ENCODE measurements around the gene LRPAP1. TPM values are rescaled to one million over a fixed set of nuclear protein-coding genes. Genes with fewer than 3 reads are reported as not detected.
"Not testable (repeated sequence)": the region's sequence is repeated elsewhere in the genome, so short reads cannot be mapped to it uniquely, and the experiment has no call there.

Gene LRPAP1
- total RNA-seq, 1 donor from 2014 or later: 68.5 TPM

GRCh38 chr4:3574346-3574745 is 42.1 kb upstream of the LRPAP1 start:
- H3K9me3 Mint-ChIP-seq (ENCODE audit: unreplicated experiment); H3K4me3 Mint-ChIP-seq (ENCODE audit: unreplicated experiment); H3K4me1 Mint-ChIP-seq (ENCODE audit: low read depth, unreplicated experiment); H3K27me3 Mint-ChIP-seq (ENCODE audit: unreplicated experiment); DNase-seq; H3K36me3 Mint-ChIP-seq (ENCODE audit: unreplicated experiment): not testable (repeated sequence)
- peak overlapping the region; percentile 33 for H3K27ac Mint-ChIP-seq (ENCODE audit: unreplicated experiment)

GRCh38 chr4:3573131-3573530 is 40.9 kb upstream of the LRPAP1 start:
- no peaks in the 10 kb centered on the region for H3K36me3 Mint-ChIP-seq (ENCODE audit: unreplicated experiment)
- TF ChIP-seq CTCF (IDR thresholded peaks at IDR 0.05; ENCODE audit: partially characterized antibody, unreplicated experiment): no peak
- DNase-seq: no peak

GRCh38 chr4:3572363-3572762 is 40.1 kb upstream of the LRPAP1 start:
- Mint-ChIP-seq H3K4me1 (ENCODE audit: low read depth, unreplicated experiment) (peaks cover 5% of the 10 kb centered on the region), H3K27me3 (ENCODE audit: unreplicated experiment) (peaks cover 4% of the 10 kb centered on the region), H3K27ac (ENCODE audit: unreplicated experiment) (no peak overlapping the region), H3K9me3 (ENCODE audit: unreplicated experiment) (peaks cover 3% of the 10 kb centered on the region), H3K36me3 (ENCODE audit: unreplicated experiment) (no peaks in the 10 kb centered on the region), H3K4me3 (ENCODE audit: unreplicated experiment) (no peak overlapping the region)
- DNase-seq: no peak
- TF ChIP-seq CTCF (IDR thresholded peaks at IDR 0.05; ENCODE audit: partially characterized antibody, unreplicated experiment): no peak

More at GRCh38 chr4:3573131-3573530, 40.9 kb upstream of the LRPAP1 start:
- Mint-ChIP-seq H3K4me3 (ENCODE audit: unreplicated experiment) (no peak overlapping the region), H3K4me1 (ENCODE audit: low read depth, unreplicated experiment) (peaks cover 5% of the 10 kb centered on the region), H3K27ac (ENCODE audit: unreplicated experiment) (no peak overlapping the region), H3K27me3 (ENCODE audit: unreplicated experiment) (peaks cover 4% of the 10 kb centered on the region), H3K9me3 (ENCODE audit: unreplicated experiment) (peaks cover 3% of the 10 kb centered on the region)

- Mint-ChIP-seq H3K4me1 (ENCODE audit: low read depth, unreplicated experiment) (peaks cover 4% of the 10 kb centered on the region), H3K27ac (ENCODE audit: unreplicated experiment) (no peak overlapping the region), H3K9me3 (ENCODE audit: unreplicated experiment) (peaks cover 3% of the 10 kb centered on the region), H3K27me3 (ENCODE audit: unreplicated experiment) (peaks cover 4% of the 10 kb centered on the region), H3K36me3 (ENCODE audit: unreplicated experiment) (no peaks in the 10 kb centered on the region), H3K4me3 (ENCODE audit: unreplicated experiment) (no peak overlapping the region)
- no peak for DNase-seq
- TF ChIP-seq CTCF (IDR thresholded peaks at IDR 0.05; ENCODE audit: partially characterized antibody, unreplicated experiment): no peak
Measured at GRCh38 chr4:3571921-3572320, 39.7 kb upstream of the LRPAP1 start.

- not testable (repeated sequence) for H3K9me3 Mint-ChIP-seq (ENCODE audit: unreplicated experiment); H3K27ac Mint-ChIP-seq (ENCODE audit: unreplicated experiment); DNase-seq; H3K36me3 Mint-ChIP-seq (ENCODE audit: unreplicated experiment); H3K27me3 Mint-ChIP-seq (ENCODE audit: unreplicated experiment); H3K4me1 Mint-ChIP-seq (ENCODE audit: low read depth, unreplicated experiment); H3K4me3 Mint-ChIP-seq (ENCODE audit: unreplicated experiment)
Measured at GRCh38 chr4:3570923-3571322, 38.7 kb upstream of the LRPAP1 start.

GRCh38 chr4:3569611-3570010 is 37.4 kb upstream of the LRPAP1 start:
- H3K27ac Mint-ChIP-seq (ENCODE audit: unreplicated experiment); H3K4me3 Mint-ChIP-seq (ENCODE audit: unreplicated experiment); H3K4me1 Mint-ChIP-seq (ENCODE audit: low read depth, unreplicated experiment); H3K27me3 Mint-ChIP-seq (ENCODE audit: unreplicated experiment); DNase-seq; H3K9me3 Mint-ChIP-seq (ENCODE audit: unreplicated experiment); H3K36me3 Mint-ChIP-seq (ENCODE audit: unreplicated experiment): not testable (repeated sequence)

GRCh38 chr4:3566701-3567100 is 34.5 kb upstream of the LRPAP1 start:
- not testable (repeated sequence) for H3K4me3 Mint-ChIP-seq (ENCODE audit: unreplicated experiment); H3K9me3 Mint-ChIP-seq (ENCODE audit: unreplicated experiment); H3K27ac Mint-ChIP-seq (ENCODE audit: unreplicated experiment); H3K27me3 Mint-ChIP-seq (ENCODE audit: unreplicated experiment); DNase-seq; H3K36me3 Mint-ChIP-seq (ENCODE audit: unreplicated experiment); H3K4me1 Mint-ChIP-seq (ENCODE audit: low read depth, unreplicated experiment)

- not testable (repeated sequence) for H3K4me1 Mint-ChIP-seq (ENCODE audit: low read depth, unreplicated experiment); H3K27me3 Mint-ChIP-seq (ENCODE audit: unreplicated experiment); H3K27ac Mint-ChIP-seq (ENCODE audit: unreplicated experiment); DNase-seq; H3K4me3 Mint-ChIP-seq (ENCODE audit: unreplicated experiment); H3K9me3 Mint-ChIP-seq (ENCODE audit: unreplicated experiment); H3K36me3 Mint-ChIP-seq (ENCODE audit: unreplicated experiment)
Measured at GRCh38 chr4:3566301-3566700, 34.1 kb upstream of the LRPAP1 start.

- not testable (repeated sequence) for H3K9me3 Mint-ChIP-seq (ENCODE audit: unreplicated experiment); H3K27me3 Mint-ChIP-seq (ENCODE audit: unreplicated experiment); H3K4me3 Mint-ChIP-seq (ENCODE audit: unreplicated experiment); DNase-seq; H3K27ac Mint-ChIP-seq (ENCODE audit: unreplicated experiment); H3K4me1 Mint-ChIP-seq (ENCODE audit: low read depth, unreplicated experiment); H3K36me3 Mint-ChIP-seq (ENCODE audit: unreplicated experiment)
Measured at GRCh38 chr4:3564948-3565347, 32.7 kb upstream of the LRPAP1 start.

Data from glutamatergic neuron (in vitro differentiated cells).